GM12891 (cell line): ENCODE results near the gene ZNG1C.
"Not testable (repeated sequence)": the region's sequence is repeated elsewhere in the genome, so short reads cannot be mapped to it uniquely, and the experiment has no call there.

Source experiments
- PAX5 ChIP-seq: IDR thresholded peaks from 2 replicates; pipeline ENCODE4 v1.6.1; 2011; ENCODE audit warnings: low read length, moderate library complexity, mild to moderate bottlenecking; ENCODE audit not compliant: insufficient read depth, severe bottlenecking
- POLR2A ChIP-seq: IDR thresholded peaks from 2 replicates; pipeline ENCODE4 v1.6.1; 2011; ENCODE audit warnings: low read depth, low read length, control low read depth
- POLR2AphosphoS5 ChIP-seq: IDR thresholded peaks from 2 replicates; pipeline ENCODE4 v1.6.1; 2011; ENCODE audit warnings: low read depth, low read length, control low read depth
- POU2F2 ChIP-seq: IDR thresholded peaks from 2 replicates; pipeline ENCODE4 v1.6.1; 2011; ENCODE audit warnings: low read depth, mild to moderate bottlenecking, control low read depth, low read length, moderate library complexity
- SPI1 ChIP-seq: IDR thresholded peaks from 2 replicates; pipeline ENCODE4 v1.6.1; 2011; ENCODE audit warnings: low read depth, low read length, control low read depth
- TAF1 ChIP-seq: IDR thresholded peaks from 2 replicates; pipeline ENCODE4 v1.6.1; 2011; ENCODE audit warnings: low read depth, low read length, control low read depth

- TF ChIP-seq POLR2AphosphoS5, POLR2A, TAF1, SPI1, POU2F2, PAX5: not testable (repeated sequence)
These were observed 94.2 kb downstream of the ZNG1C start for GRCh38 chr9:68335935-68336334.
